SKM-1 (cell line): ENCODE results near the gene ZNF641.

Experiments used
- DNase-seq: peaks from one replicate; lab custom pipeline; 2025; ENCODE audit not compliant: unreplicated experiment; lab: John Stamatoyannopoulos, UW

ZNF641 gene

DNA sequence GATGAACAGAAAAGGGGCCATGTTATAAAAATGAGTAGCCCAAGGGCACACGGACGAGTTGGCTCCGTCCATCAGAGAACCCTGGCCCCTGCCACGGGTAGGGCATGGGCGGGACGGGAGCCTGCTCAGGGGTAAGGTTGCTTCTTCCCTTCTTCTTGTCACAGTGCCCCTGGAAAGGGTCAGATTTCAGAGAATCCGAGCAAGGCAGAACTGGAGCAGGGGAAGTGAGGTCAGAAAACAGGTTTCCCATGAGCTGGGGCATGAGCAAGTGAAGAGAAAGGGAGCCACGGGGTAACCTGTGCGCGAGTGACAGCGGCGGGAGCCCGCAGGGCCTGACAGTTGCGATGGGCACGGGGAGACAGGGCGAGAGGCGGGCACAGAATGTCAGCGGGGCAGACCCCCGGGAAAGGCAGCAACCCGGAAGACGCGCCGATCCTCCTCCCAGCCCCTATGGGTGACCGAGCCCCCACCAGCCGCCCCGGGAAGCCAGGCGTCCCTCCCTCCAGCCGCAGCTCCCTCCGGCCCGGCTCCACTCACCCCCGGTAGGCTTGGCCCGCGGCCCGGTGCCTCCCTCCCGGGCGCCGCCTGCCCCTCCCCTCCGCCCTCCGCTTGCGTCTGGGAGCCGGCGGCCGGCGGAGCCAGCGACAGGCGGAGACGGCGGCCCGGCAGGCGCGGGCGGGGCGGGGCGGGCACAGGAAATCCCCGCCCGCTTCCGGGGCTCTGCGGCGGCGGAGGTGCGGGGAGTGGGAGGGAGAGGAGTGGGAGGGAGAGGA lies at the start of gene ZNF641:
TSS of gene ZNF641 (minus strand) at position 671 of the 773 bp plus-strand sequence. CDS start 2,829 bp downstream, outside the sequence.
- DNase-seq = no peak

DNA sequence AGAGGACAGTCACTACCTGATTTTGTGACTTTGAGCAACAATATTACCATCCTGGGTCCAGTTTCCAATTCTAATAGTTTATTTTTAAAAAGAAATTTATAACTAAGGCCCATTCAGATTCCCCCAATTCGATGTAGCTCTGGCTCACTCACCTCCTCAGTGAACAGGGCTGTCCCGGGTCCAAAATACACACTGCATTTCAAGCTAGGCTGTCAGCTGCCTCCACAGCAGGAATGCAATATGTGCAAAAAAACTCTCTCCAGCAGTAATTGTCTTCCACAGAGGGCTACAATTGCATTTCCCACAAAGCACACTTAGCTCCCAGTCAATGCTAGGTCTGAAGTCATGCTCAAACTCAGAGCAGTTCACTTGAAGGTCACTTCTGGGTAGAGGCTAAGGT lies 39.3 kb upstream of the ZNF641 start:
- DNase-seq = no peak

DNA sequence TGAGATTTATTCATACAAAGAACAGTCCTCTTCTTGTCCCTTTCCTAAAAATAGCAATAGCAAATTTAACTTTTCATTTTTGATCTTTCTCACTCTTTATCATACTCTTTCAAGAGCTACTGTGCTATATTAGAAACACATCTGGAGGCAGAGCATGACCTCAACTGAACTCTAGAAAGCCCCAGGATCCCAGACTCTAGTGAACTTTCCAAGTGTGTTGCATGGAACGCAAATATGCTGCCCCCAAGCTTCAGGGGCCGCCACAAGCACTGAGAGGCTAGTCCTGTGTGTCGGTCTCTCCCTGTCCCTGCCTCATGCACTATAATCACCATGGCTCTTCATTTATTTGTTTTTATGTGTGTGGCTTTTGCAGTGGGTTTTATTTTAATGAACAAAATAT lies 38.7 kb upstream of the ZNF641 start:
- no peak for DNase-seq

DNA sequence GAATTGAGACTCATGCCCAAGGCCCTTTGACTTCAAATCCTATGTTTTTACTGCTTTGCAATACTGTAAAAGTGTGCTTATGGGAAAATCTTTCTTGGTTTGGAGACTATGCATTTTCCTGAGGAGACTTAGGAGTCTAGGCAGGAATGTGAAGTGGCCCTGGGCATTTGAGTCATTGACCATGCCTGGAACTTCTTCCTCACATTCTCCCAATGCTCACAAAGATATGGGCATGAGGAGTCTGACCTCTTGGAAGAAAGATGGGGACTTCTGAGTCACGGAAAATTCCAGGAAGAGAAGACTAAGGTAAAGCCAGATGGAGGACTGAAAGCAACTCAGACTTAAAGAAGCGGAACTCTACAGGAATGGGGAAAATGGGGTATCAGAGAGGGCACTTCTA lies 38.2 kb upstream of the ZNF641 start:
- no peak for DNase-seq

DNA sequence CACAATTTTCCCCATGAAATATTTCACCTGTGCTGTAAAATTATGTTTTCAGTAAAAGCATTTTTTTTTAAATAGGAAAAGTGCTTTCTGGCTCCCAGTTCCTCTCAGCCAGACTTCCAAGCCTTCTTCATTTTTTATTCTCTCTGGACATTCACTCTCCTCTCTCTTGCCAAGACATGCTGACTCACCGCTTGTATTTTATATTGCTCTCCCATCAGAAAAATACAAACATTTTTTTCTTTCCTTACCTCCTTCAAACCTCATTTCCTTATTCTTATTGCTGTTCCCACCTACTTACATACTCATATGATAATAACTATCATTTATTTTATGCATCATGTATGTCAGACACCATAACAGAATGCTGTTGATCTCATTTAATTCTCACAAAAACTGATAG lies 37.7 kb upstream of the ZNF641 start:
- no peak for DNase-seq

DNA sequence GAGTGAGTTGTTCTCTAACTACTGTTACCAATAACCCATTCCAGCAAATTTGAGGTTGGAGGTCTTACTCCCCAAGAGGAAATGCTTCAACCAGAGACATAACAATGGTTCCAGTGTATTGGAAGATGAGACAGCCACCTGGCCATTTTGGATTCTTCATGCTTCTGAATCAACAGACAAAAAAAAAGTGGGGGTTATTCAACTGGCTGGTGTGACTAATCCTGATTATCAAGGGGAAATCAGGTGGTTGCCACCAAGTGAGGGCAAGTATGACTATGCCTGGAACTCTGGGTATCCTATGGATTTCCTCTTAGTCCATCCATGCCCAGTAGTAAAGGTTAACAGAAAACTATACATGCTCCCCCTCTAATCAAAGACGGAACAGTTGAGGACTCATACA lies 29.9 kb upstream of the ZNF641 start:
- no peak for DNase-seq

DNA sequence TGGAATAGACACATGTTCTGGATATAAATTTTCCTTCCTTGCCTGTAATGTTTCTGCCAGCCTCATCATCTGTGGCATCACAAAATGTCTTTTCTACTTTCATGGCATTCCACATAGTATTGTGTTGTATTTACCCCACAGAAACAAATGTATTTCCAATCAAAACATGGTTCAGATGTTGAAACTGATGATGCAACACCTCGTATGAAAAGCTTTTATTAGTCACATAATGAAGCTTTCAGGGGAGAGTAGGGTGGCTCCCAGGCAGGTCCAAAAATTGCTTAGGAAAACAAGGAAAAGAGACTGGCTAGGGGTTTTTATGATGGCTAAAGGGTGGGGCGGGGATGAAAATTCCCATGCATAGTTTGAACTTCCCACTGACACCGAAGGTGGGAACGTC lies 29.1 kb upstream of the ZNF641 start:
- no peak for DNase-seq

DNA sequence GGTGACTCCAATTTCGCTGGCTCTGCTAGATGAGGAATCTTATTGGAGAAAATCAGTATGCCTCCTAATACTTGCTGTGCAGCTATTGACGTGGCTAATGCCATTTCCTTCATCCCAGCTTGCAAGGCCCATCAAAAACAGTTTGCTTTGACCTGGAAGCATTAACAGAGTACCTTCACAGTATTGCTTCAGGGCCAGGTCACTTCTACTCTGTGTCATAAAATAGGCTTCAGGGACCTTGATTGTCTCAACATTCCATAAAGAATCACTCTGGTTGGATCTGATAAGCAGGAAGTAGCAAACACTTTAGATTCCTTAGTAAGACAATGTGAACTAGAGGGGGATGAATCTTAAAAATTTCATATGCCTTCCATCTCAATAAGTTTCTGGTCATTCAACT lies 26.9 kb upstream of the ZNF641 start:
- DNase-seq = no peak

DNA sequence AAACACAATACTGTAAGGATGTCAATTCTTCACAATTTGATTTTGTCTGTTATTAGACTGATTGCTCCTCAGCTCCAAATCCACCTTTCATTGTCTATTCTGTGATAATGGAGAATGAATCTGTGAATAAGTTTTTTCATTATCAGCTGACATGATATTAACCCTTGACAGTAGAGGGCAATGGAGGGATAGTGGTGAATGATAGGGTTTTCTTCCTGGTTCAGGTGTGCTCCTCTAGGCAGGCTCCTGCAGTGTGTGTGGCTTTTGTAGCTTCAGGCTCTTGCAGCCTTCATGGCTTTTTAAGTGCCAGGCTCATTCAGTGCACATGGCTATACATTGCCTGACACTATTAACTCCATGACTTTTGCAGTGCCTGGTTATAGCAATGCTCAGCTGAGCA lies 23.4 kb upstream of the ZNF641 start:
- no peak for DNase-seq

DNA sequence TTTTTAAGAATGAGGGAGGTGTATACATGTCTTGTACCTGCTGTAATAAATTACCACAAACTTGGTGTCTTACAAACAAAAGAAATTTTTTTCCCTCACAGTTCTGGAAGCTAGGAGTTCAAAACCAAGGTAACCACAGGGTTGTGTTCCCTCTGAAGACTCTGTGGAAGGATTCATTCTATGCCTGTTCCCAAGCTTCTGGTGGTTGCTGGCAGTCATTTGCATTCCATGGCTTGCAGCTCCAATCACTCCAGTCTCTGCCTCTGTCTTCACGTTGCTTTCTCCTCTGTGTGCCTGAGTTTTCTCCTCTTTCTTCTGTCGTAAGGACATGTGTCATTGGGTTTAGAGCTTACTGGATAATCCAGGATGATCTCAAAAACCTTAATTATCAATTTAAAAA lies 15.4 kb upstream of the ZNF641 start:
- DNase-seq = no peak

DNA sequence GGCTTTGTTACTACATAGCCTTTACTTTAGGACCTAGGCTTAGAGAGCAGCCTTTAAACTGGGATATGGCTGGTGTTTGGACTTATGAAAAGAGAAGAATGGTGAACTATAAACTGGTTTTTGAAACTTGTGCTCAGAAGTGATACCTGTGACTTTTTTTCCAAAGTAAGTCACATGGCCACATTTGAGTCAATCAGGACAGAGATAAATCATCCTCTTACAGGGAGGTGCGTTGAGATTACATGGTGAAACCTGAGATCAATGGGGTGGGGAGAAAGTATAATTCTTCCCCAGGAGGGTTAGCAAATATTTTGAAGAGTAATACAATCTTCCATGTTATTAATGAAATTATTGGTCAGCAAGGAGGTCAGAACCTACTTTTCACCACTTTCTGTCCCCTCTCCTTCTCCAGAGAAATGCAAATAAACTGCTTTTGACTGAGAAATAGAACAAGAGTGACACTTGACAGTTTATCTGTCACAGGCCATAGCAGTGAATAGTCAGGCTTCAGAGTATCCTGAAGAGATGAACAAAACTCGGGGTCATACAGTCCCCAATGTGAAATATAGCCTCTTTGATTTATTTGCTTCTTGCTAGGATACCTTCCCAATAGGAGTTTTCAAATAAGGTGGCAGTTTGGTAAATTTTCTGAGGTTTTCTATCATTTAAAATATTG lies 11.1 kb upstream of the ZNF641 start:
- no peak for DNase-seq

DNA sequence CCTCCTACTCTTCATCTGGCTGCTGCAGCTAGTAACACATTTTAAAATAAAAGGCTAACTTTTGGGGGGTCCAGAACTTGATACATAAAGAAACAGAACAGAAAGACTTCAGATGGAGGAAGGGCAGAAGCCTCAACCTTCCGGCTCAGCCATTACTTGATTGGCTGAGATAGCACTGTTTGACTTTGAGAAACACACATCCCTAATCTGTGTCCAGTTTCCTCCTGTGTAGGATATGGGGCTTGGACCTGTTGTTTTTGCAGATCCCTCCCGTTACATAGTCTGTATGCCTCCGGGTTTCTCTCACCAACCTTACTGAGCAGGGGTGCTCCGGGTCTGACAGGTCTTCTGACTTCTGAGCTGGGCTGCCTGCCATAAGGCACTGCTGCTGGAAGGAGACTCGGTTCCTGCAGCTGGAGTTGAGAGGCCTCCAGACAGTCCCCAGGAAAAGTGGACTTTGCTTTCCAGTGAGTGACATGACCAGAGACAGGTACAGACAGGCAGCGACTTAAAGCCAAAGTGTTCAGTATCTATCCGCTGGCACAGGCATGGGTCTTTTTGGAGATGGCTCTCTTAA lies 8.3 kb upstream of the ZNF641 start:
- DNase-seq = no peak

DNA sequence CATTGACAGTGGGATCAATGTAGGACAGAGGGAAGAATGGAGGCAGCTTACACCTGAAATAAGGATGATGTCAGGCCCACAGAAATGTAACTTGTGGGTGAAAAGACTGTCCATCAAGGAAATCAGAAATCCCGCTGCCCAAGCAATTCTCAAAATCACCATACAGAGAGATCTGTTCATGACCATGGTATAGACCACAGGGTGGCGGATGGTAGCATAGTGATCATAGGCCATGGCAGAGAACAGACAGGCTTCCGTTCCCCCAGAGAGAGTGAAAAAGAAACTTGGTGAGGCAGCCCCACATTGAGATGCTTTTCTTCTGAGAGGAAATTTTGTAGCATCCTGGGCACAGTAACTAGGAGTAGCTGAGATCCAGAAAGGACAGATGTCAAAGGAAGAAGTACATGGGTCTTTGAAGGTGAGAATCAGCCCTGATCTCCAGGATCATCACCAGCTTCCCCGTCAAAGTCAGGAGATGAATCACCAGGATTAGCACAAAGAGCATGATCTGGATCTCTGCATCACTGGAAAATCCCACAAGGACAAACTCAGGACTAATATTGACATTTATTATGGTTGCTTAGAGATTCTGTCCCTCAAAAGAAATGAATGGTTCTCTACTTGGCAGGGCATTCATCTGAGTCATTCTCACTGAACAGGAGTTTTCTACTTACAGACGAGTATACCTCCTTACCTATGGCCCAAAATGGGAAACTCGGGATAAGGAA lies 5.5 kb upstream of the ZNF641 start:
- no peak for DNase-seq

DNA sequence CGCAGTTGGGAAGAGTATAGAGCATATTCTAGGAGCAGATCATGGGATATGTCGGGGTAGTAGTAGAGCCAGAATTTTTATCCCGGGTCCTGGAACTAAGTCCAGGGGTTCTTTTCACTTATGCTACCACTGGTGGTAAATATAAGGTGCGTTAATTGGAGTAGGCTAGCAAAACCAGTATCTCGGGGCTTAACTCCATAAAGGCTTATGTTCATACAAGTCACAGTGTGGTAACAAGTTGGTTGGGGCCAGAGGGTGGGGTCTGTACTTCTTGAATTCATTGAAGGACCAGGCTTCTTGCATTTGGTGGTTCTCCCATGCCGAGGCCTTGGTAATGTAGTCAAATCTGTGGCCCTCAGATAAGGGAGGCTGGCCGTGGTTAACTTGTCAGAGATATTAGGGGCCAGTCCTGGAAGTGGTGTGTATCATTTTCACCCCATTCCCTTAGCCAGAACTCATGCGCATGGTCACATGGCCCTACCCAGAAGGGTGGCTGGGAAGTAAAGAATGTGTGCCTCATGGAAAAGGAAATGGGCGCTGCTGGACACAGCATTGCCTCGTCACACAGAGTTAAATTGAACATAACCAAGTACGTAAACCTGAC lies 1.5 kb upstream of the ZNF641 start:
- no peak for DNase-seq

DNA sequence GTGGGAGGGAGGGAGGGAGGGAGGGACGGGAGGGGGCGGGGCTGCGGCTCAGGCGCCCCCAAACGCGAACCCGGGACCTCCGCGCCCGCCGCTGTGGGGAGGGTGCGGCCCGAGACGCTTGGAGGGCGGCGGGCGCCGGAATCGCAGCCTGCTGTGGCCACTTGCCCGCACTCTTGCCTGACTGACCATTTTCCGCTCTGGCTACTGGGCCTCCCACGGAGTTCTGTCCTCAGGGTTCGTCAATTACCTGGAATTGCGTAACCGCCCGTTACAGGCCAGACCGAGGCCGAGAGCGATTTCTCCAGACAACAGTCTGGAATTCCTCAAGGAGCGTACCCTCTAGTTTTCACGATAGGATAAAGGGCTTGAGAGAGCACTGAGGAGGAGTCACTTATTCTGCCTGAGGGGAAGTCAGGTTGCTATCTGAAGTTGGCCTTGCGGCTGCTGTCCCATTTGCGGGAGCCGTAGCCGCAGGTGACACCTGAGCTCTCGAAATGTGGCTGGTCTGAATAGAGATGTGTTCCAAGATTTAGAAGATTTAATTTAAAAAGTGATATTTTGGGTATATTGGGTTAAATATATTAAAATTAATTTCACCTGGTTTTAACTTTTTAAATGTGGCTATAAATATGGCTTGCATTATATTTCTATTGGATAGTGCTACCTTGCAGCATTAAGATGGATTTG lies 446 bp upstream of the ZNF641 start:
- no peak for DNase-seq

DNA sequence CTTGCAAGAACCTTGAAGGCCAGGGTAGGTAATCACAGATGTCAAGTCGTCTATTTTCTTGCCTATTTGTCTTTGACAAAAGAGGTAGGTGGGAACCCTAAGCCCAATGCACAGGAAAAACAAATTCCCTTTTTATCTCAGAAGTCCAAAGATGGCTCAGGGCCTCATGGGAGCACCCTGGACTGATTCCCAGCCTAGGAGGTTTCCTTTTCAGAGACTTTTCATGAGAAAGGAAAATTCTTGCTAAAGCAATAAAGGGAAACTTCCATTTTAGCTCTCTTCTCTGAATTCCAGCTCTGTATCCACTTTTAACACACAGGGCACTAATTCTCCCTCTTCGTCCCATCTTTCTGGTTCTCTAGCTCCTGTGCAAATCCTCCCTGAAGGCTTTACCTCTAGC lies 1.2 kb downstream of the ZNF641 start:
- DNase-seq = no peak

DNA sequence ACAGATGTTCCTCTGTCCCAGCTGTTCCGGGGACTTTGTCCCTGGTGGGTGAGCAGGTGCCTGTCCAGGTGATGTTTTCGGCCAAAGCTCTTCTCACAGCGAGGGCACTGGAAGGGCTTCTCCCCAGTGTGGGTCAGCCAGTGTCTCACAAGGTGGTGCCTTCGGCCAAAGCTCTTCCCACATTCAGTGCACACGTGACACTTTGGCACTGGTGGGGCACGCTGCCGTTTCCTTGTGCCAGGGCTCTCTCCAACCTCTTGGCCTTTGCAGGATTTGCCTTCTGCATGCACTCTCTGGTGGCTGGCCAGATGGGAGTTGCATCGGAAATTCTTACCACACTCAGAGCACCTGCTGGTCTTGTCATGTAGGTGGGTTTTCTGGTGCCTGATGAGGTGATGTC lies 7.7 kb downstream of the ZNF641 start:
- no peak for DNase-seq

DNA sequence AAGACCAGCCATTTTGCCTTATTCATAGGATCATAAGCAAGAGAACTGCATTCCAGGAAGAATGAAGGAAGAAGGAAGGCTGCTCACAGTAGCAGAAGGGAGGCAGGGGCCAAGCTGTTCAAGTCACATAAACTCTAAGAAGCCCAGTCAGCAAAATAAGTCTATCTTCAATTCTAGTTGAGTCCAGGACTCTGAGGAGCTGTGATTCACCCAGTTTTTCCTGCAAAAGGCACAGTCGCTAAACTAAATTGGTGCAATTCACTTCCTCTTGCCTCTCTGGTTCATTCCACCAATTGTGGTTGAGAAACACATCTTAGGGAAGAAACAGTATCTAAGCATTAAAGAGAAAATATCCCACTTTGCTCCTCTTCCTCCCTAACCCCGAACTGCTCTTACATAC lies 9.8 kb downstream of the ZNF641 start:
- DNase-seq = no peak

DNA sequence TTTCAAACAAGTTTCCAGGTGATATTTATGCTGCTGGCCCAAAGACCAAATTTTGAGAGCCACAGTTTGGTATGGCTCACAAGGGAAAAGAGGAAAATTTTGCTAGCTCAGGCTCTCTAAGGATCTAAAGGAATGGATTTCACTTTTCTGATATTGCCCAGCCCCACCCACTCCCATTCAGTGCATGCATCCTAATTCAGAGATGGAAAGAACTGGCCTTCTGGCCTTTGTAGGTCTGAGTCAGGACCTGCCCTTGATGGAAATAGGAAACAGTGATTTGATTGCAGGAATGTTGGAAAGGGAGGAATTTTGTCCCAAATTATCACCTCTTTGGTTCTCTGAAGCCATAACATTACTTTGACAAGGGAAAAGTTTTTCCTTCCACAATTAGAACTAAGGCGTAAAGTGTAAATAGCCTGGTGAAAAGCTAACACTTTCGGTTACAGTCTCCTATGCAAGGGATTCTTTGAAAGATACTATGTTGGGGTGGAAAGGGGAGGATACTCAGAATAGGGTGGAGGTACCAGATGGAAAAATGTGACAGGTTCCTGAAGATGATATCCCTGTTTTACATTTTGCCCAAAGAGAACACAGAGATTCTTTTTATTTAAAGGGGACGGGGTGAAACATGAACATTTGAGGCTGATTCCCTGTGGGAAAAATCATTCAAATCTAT lies 11.1 kb downstream of the ZNF641 start:
- DNase-seq = no peak

DNA sequence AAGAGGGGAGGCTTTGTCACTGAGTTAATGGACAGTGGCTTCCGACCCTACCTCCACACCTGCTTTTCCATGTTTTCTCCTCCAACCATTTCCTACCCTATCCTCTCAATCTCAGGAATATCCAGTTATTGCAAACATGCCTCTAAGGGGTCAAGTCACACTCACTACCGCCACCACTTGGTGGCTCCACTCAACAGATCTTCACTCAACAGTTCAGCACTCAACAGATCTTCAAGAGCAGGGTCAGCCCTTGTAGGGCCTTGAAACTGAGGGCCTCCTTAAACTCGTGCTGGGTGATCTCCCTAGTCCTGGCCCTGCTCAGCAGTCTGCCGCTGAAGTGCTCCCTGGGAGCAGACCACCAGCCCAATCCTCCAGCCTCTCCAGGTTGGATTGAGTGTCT lies 14.2 kb downstream of the ZNF641 start:
- DNase-seq = no peak
